ENCODE results near the gene ZSCAN21.

GRCh38 chr7:100000239-100000638 is 49.3 kb upstream of the ZSCAN21 start:
- TF ChIP-seq USF1 (IDR thresholded peaks at IDR 0.05) (no peak), NFIC (IDR thresholded peaks at IDR 0.05) (no peak)

Measured in Ishikawa (cell line).